Testis (tissue), 3 donors: ENCODE results near the gene FAM193A. TPM values are rescaled to one million over a fixed set of nuclear protein-coding genes. Genes with fewer than 3 reads are reported as not detected.
"Not testable (repeated sequence)": the region's sequence is repeated elsewhere in the genome, so short reads cannot be mapped to it uniquely, and the experiment has no call there.

Experiments used
- DNase-seq: peaks from one replicate; pipeline ENCODE4 v3.0.0-alpha.2; 2019
- H3K27ac ChIP-seq, 2 donors: fragments of 200-600 bp; sonication (generic); one replicate each; pipeline ENCODE4 v1.5.1; 2019
- H3K27me3 ChIP-seq: fragments of 200-600 bp; sonication (generic); one replicate; pipeline ENCODE4 v1.5.1; 2019
- H3K36me3 ChIP-seq: fragments of 200-600 bp; sonication (generic); one replicate; pipeline ENCODE4 v1.5.1; 2017; ENCODE audit warnings: low read depth; ENCODE audit errors: missing control alignments
- H3K4me1 ChIP-seq: fragments of 200-600 bp; sonication (generic); one replicate; pipeline ENCODE4 v1.5.1; 2019
- H3K4me3 ChIP-seq, 2 donors: fragments of 200-600 bp; sonication (generic); one replicate each; pipeline ENCODE4 v1.5.1; 2017 to 2019
- H3K9me3 ChIP-seq: fragments of 200-600 bp; sonication (generic); one replicate; pipeline ENCODE4 v1.5.1; 2017
- CTCF ChIP-seq, 3 experiments: fragments of 450-650 bp in 2 of 3; fragments of 200-600 bp in 1 of 3; sonication (generic) in 1 of 3; IDR thresholded peaks; one replicate each; pipeline ENCODE4 v1.5.1; 2016 to 2019; ENCODE audit warnings: antibody characterized with exemption in 3 of 3, mild to moderate bottlenecking in 2 of 3, moderate library complexity in 1 of 3
- POLR2A ChIP-seq: fragments of 450-650 bp; IDR thresholded peaks from one replicate; pipeline ENCODE4 v1.6.1; 2017; ENCODE audit warnings: antibody characterized with exemption, mild to moderate bottlenecking, moderate library complexity
- WGBS, 2 donors: methylation state at CpG; one replicate each; pipeline ENCODE4 v1.1.5; 2018; 5-methylcytosine and 5-hydroxymethylcytosine counted together
- intact Hi-C: fragments of 100-400 bp; cut with DNase I; formaldehyde crosslinking; loops from one replicate; pipeline ENCODE4 v1.15.1; 2023; ENCODE audit warnings: low total_unique reads
- polyA plus RNA-seq: library from polyadenylated mRNA; stranded (reverse); fragments of 350-450 nt; fragmentation: Illumina TruSeq; extraction: RNeasy Lipid Tissue Mini Kit (QIAGEN cat#74804); gene quantifications from one replicate; pipeline ENCODE4 v1.2.3, GENCODE V29; 2014; ENCODE audit warnings: low read depth, low replicate concordance; ENCODE audit not compliant: insufficient read depth
- total RNA-seq, 2 donors: library from RNA; depleted of rRNA; stranded (reverse); fragments of >200 nt; gene quantifications; one replicate each; pipeline ENCODE4 v1.2.3, GENCODE V29; 2016

FAM193A gene
- total and polyA plus RNA-seq, 3 donors from 2014 or later: 50.4 to 92.4 (median 78.7) TPM

- TF ChIP-seq POLR2A: no peak
- no peak for TF ChIP-seq CTCF (IDR thresholded peaks at IDR 0.05)
- WGBS, 2 donors: 60 to 61% methylated on average over 15 to 21 of the region's 21 CpGs
- H3K27ac ChIP-seq: peak overlapping the region; percentile 18 to 45
- no peaks in the 10 kb centered on the region for H3K27me3 ChIP-seq
- H3K36me3 ChIP-seq: no peaks in the 10 kb centered on the region
- no peaks in the 10 kb centered on the region for H3K9me3 ChIP-seq
- intact Hi-C loops: no loop called here
- peaks cover 19% of the 10 kb centered on the region for H3K4me1 ChIP-seq
- H3K4me3 ChIP-seq: no peak overlapping the region
- no peak for DNase-seq
Observed at GRCh38 chr4:2733001-2733843, 196.8 kb downstream of the FAM193A start.

- H3K27ac ChIP-seq: peak overlapping the region; percentile 18 to 45
- no peak overlapping the region for H3K4me3 ChIP-seq
- no peak for DNase-seq
- TF ChIP-seq CTCF (IDR thresholded peaks at IDR 0.05) (no peak), POLR2A (no peak)
- peaks cover 19% of the 10 kb centered on the region for H3K4me1 ChIP-seq
- H3K27me3 ChIP-seq: no peaks in the 10 kb centered on the region
- no peaks in the 10 kb centered on the region for H3K9me3 ChIP-seq
- 55 to 81% methylated on average over 2 of the region's 2 CpGs for WGBS, 2 donors
- H3K36me3 ChIP-seq: no peaks in the 10 kb centered on the region
- intact Hi-C loops: no loop called here
Observed at GRCh38 chr4:2733844-2734574, 197.6 kb downstream of the FAM193A start.

GRCh38 chr4:2734612-2735011, 198.2 kb downstream of the FAM193A start:
- no peaks in the 10 kb centered on the region for H3K36me3 ChIP-seq
- H3K9me3 ChIP-seq: no peaks in the 10 kb centered on the region
- H3K4me3 ChIP-seq: no peak overlapping the region
- peak overlapping the region in 1 of 2 donors; percentile 3 for H3K27ac ChIP-seq
- H3K27me3 ChIP-seq: no peaks in the 10 kb centered on the region
- DNase-seq: no peak
- H3K4me1 ChIP-seq: peaks cover 19% of the 10 kb centered on the region
- no peak for TF ChIP-seq CTCF (IDR thresholded peaks at IDR 0.05)
- no peak for TF ChIP-seq POLR2A
- intact Hi-C loops: no loop called here
- 59 to 91% methylated on average over 1 of the region's 1 CpG for WGBS, 2 donors

GRCh38 chr4:2735869-2736268, 199.4 kb downstream of the FAM193A start:
- Histone ChIP-seq H3K9me3 (no peaks in the 10 kb centered on the region), H3K27me3 (no peaks in the 10 kb centered on the region), H3K36me3 (no peaks in the 10 kb centered on the region), H3K27ac (no peak overlapping the region), H3K4me1 (peaks cover 19% of the 10 kb centered on the region), H3K4me3 (no peak overlapping the region)
- no peak for DNase-seq
- intact Hi-C loops: no loop called here
- TF ChIP-seq POLR2A (no peak), CTCF (IDR thresholded peaks at IDR 0.05) (no peak)

GRCh38 chr4:2738296-2738695, 201.8 kb downstream of the FAM193A start:
- 97 to 100% methylated on average over 2 of the region's 2 CpGs for WGBS, 2 donors
- H3K36me3 ChIP-seq, H3K27me3 ChIP-seq, intact Hi-C loops, H3K9me3 ChIP-seq, H3K4me3 ChIP-seq, H3K27ac ChIP-seq, DNase-seq: not testable (repeated sequence)
- peaks cover 16% of the 10 kb centered on the region for H3K4me1 ChIP-seq
